Psoas muscle (tissue), 8 donors: Measurements from ENCODE around the gene RAD51B. TPM values are rescaled to one million over a fixed set of nuclear protein-coding genes. Genes with fewer than 3 reads are reported as not detected.

ENCODE experiments used
- ATAC-seq, 4 donors: fragments of 200-7000 bp; cut with Tn5 transposase; one replicate each; pipeline ENCODE4 v1.9.1; 2020; ENCODE audit warnings: moderate library complexity in 3 of 4, mild to moderate bottlenecking in 2 of 4
- DNase-seq, 2 donors: peaks; one replicate each; pipeline ENCODE4 v3.0.0-alpha.2; 2020
- H3K27ac ChIP-seq: fragments of 200-600 bp; one replicate; pipeline ENCODE4 v1.8.0; 2022
- H3K27me3 ChIP-seq, 3 donors: fragments of 200-600 bp in 1 of 3; one replicate each; pipeline versions ENCODE4 v1.6.1 to v1.8.0; 2013 to 2022; ENCODE audit warnings: low read length in 2 of 3, mild to moderate bottlenecking in 2 of 3, moderate library complexity in 1 of 3; ENCODE audit not compliant: insufficient read depth in 3 of 3
- H3K36me3 ChIP-seq, 2 donors: fragments of 200-600 bp in 1 of 2; one replicate each; pipeline versions ENCODE4 v1.6.1 to v1.8.0; 2013 to 2022; ENCODE audit warnings: low read depth in 1 of 2, mild to moderate bottlenecking in 1 of 2, moderate library complexity in 1 of 2; ENCODE audit not compliant: insufficient read depth in 1 of 2
- H3K4me1 ChIP-seq: fragments of 200-600 bp; one replicate; pipeline ENCODE4 v1.8.0; 2022
- H3K4me3 ChIP-seq: fragments of 200-600 bp; one replicate; pipeline ENCODE4 v1.8.0; 2022; ENCODE audit warnings: mild to moderate bottlenecking
- H3K9me3 ChIP-seq: fragments of 200-600 bp; one replicate; pipeline ENCODE4 v1.8.0; 2022
- CTCF ChIP-seq: fragments of 200-600 bp; IDR thresholded peaks from one replicate; pipeline ENCODE4 v1.8.0; 2022; ENCODE audit warnings: antibody characterized with exemption
- WGBS, 3 donors: extraction: QIAGEN DNeasy Blood & Tissue Kit; methylation state at CpG; one replicate each; pipeline versions ENCODE4 v1.1.6 to v1.1.7; 2013; 5-methylcytosine and 5-hydroxymethylcytosine counted together
- intact Hi-C, 2 donors: fragments of 100-400 bp; cut with DNase I; formaldehyde crosslinking; loops; one replicate each; pipeline versions ENCODE4 v1.11.0 to v1.14.2; 2022
- polyA plus RNA-seq, 3 donors: library from polyadenylated mRNA; stranded (reverse); fragments of 200-250 nt; gene quantifications; one replicate each; pipeline ENCODE4 v1.2.3, GENCODE V29; 2013
- total RNA-seq, 4 donors: library from RNA; stranded (reverse); fragmentation: NEBNext Ultra II Directional in 2 of 4; extraction: Animal tissue kit (Norgen Biotek cat#: 25700) in 2 of 4; gene quantifications; one replicate each; pipeline versions ENCODE4 v1.2.1 to v1.2.4, GENCODE V29; 2021 to 2023
- donor health status: healthy with polysubstance abuse.
- donor health status: DM: no; HTN: no; CAD: no; lungs with moderate emphysema.
- donor health status: Bipolar disorder and iron deficiency.
- donor health status: healthy.
- donor health status: DM: yes; HTN: yes; CAD: no.
- donor health status: DM: no; HTN: no; CAD: no.
- donor health status: DM: no; HTN: no; CAD: no.
- donor health status: DM: yes; HTN: yes; CAD: no.

RAD51B gene
- total and polyA plus RNA-seq, 7 donors: 0.60 to 7.2 (median 2.2) TPM

GRCh38 chr14:68305738-68306137, 486.2 kb downstream of the RAD51B start:
- H3K27ac ChIP-seq: no peak overlapping the region
- no peaks in the 10 kb centered on the region for H3K27me3 ChIP-seq
- DNase-seq (no peak), ATAC-seq (no peak)
- H3K36me3 ChIP-seq: no peaks in the 10 kb centered on the region
- TF ChIP-seq CTCF: no peak
- H3K4me1 ChIP-seq: peaks cover 16% of the 10 kb centered on the region
- intact Hi-C loops: no loop called here
- WGBS, 3 donors: 91 to 97% (median 94%) methylated on average over 4 of the region's 4 CpGs
- H3K9me3 ChIP-seq: no peaks in the 10 kb centered on the region
- no peak overlapping the region for H3K4me3 ChIP-seq

- Histone ChIP-seq H3K4me3 (no peak overlapping the region), H3K27me3 (no peaks in the 10 kb centered on the region), H3K27ac (no peak overlapping the region), H3K9me3 (no peaks in the 10 kb centered on the region), H3K36me3 (no peaks in the 10 kb centered on the region), H3K4me1 (peaks cover 16% of the 10 kb centered on the region)
- intact Hi-C loops: no loop called here
- 87 to 91% (median 91%) methylated on average over 4 of the region's 4 CpGs for WGBS, 3 donors
- TF ChIP-seq CTCF: no peak
- DNase-seq (no peak), ATAC-seq (no peak)
Observed at GRCh38 chr14:68306265-68306933, 486.8 kb downstream of the RAD51B start.

GRCh38 chr14:68306934-68307789, 487.6 kb downstream of the RAD51B start:
- H3K4me3 ChIP-seq: no peak overlapping the region
- H3K9me3 ChIP-seq: no peaks in the 10 kb centered on the region
- TF ChIP-seq CTCF: no peak
- peak overlapping the region; percentile 64 for H3K27ac ChIP-seq
- no peaks in the 10 kb centered on the region for H3K27me3 ChIP-seq
- no peaks in the 10 kb centered on the region for H3K36me3 ChIP-seq
- DNase-seq (no peak), ATAC-seq (peak in 3 of 4 donors; percentile 47 to 70 (median 70))
- peaks cover 16% of the 10 kb centered on the region for H3K4me1 ChIP-seq
- intact Hi-C loops: no loop called here
- WGBS, 3 donors: 68 to 90% (median 76%) methylated on average over 8 of the region's 8 CpGs

GRCh38 chr14:68307790-68308168, 488.2 kb downstream of the RAD51B start:
- peak in 3 of 4 donors; percentile 23 to 64 (median 43) for ATAC-seq
- H3K27ac ChIP-seq: peak overlapping the region; percentile 64

More at GRCh38 chr14:68307790-68308168, 488.2 kb downstream of the RAD51B start:
- Histone ChIP-seq H3K4me3 (no peak overlapping the region), H3K27me3 (no peaks in the 10 kb centered on the region), H3K36me3 (no peaks in the 10 kb centered on the region), H3K4me1 (peaks cover 16% of the 10 kb centered on the region), H3K9me3 (no peaks in the 10 kb centered on the region)
- WGBS, 3 donors: 21 to 51% (median 36%) methylated on average over 4 of the region's 4 CpGs
- intact Hi-C loops: no loop called here
- no peak for DNase-seq
- TF ChIP-seq CTCF: no peak
